ENCODE measurements around the gene MYO5B. TPM values are rescaled to one million over a fixed set of nuclear protein-coding genes. Genes with fewer than 3 reads are reported as not detected.

MYO5B gene
- total and polyA plus RNA-seq, 9 of the 15 experiments (the other 6 are each of a cell fraction or from before 2014, with no cell fraction given) = 0.07 to 0.42 (median 0.28) TPM

DNA sequence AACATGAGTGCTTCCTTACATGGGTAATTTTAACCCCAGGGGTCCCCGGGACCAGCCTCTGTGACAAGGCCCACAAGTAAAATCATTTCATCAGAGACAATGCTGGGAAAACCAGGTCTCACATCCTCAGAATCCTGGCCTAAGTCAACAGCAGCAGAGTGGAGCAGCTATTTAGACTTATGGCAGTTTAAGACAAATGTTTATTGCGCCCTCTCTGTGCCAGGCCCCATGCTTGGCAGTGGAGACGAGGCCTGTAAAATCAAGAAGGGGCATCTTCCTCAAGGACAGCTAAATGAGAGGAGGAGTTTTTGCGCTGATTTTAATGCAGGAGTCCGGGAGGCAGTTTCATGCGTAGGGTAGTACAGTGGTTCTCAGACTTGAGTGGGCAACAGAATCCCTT is 325.6 kb downstream of the MYO5B start (continued):
- TF ChIP-seq ZNF212 (CRISPR knock-in tag; IDR thresholded peaks at IDR 0.05) (no peak), ZNF707 (CRISPR knock-in tag; conservative IDR thresholded peaks at IDR 0.05) (no peak), ZNF146 (CRISPR knock-in tag; IDR thresholded peaks at IDR 0.05; ENCODE audit: unreplicated experiment) (no peak), PPARD (CRISPR knock-in tag; IDR thresholded peaks at IDR 0.05) (no peak), MEF2A (IDR thresholded peaks at IDR 0.05; ENCODE audit: control insufficient read depth, low read depth, low read length) (no peak), ZNF431 (CRISPR knock-in tag; IDR thresholded peaks at IDR 0.05) (no peak), ZNF699 (CRISPR knock-in tag; IDR thresholded peaks at IDR 0.05; ENCODE audit: insufficient replicate concordance) (no peak), CBX1 (IDR thresholded peaks at IDR 0.05; ENCODE audit: low read depth) (no peak)
- TF ChIP-seq, protein P1, sequence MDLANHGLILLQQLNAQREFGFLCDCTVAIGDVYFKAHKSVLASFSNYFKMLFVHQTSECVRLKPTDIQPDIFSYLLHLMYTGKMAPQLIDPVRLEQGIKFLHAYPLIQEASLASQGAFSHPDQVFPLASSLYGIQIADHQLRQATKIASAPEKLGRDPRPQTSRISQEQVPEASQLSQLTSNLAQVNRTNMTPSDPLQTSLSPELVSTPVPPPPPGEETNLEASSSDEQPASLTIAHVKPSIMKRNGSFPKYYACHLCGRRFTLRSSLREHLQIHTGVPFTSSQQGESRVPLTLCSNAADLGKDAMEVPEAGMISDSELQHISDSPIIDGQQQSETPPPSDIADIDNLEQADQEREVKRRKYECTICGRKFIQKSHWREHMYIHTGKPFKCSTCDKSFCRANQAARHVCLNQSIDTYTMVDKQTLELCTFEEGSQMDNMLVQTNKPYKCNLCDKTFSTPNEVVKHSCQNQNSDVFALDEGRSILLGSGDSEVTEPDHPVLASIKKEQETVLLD (IDR thresholded peaks at IDR 0.05) = no peak
- TF ChIP-seq, protein P2, sequence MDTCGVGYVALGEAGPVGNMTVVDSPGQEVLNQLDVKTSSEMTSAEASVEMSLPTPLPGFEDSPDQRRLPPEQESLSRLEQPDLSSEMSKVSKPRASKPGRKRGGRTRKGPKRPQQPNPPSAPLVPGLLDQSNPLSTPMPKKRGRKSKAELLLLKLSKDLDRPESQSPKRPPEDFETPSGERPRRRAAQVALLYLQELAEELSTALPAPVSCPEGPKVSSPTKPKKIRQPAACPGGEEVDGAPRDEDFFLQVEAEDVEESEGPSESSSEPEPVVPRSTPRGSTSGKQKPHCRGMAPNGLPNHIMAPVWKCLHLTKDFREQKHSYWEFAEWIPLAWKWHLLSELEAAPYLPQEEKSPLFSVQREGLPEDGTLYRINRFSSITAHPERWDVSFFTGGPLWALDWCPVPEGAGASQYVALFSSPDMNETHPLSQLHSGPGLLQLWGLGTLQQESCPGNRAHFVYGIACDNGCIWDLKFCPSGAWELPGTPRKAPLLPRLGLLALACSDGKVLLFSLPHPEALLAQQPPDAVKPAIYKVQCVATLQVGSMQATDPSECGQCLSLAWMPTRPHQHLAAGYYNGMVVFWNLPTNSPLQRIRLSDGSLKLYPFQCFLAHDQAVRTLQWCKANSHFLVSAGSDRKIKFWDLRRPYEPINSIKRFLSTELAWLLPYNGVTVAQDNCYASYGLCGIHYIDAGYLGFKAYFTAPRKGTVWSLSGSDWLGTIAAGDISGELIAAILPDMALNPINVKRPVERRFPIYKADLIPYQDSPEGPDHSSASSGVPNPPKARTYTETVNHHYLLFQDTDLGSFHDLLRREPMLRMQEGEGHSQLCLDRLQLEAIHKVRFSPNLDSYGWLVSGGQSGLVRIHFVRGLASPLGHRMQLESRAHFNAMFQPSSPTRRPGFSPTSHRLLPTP (IDR thresholded peaks at IDR 0.05; ENCODE audit: borderline replicate concordance, extremely low read depth, insufficient read length) = no peak
